ENCODE results near the gene ODF2. TPM values are rescaled to one million over a fixed set of nuclear protein-coding genes. Genes with fewer than 3 reads are reported as not detected.

ODF2 gene
- total and polyA plus RNA-seq, 2 of the 13 experiments (the other 11 are each of a cell fraction or from before 2014, with no cell fraction given), result 9.8 to 31.3 TPM

- TF ChIP-seq MNT (IDR thresholded peaks at IDR 0.05) (peak; percentile 91), FOXO4 (CRISPR knock-in tag; conservative IDR thresholded peaks at IDR 0.05) (no peak), RXRA (CRISPR knock-in tag; IDR thresholded peaks at IDR 0.05) (peak; percentile 40), ZNF704 (CRISPR knock-in tag; IDR thresholded peaks at IDR 0.05; ENCODE audit: borderline replicate concordance) (peak; percentile 76; the same call in 1 of the 2 replicates), MXI1 (IDR thresholded peaks at IDR 0.05; ENCODE audit: borderline replicate concordance, low read depth, low read length) (peak; percentile 97), RBM39 (IDR thresholded peaks at IDR 0.05; ENCODE audit: low read depth, low read length, poor library complexity, severe bottlenecking) (peak; percentile 18), BORCS8-MEF2B (CRISPR knock-in tag; IDR thresholded peaks at IDR 0.05) (peak; percentile 79; the same call in 1 of the 2 replicates), ZFP37 (CRISPR knock-in tag; IDR thresholded peaks at IDR 0.05; ENCODE audit: borderline replicate concordance) (peak; percentile 75; the same call in 1 of the 2 replicates), E2F2 (CRISPR knock-in tag; IDR thresholded peaks at IDR 0.05; ENCODE audit: borderline replicate concordance) (0 out of 2 replicates have a peak, but pooled peaks have one; percentile 33), HBP1 (CRISPR knock-in tag; IDR thresholded peaks at IDR 0.05; ENCODE audit: low read depth) (peak; percentile 99), ERF (CRISPR knock-in tag; IDR thresholded peaks at IDR 0.05) (0 out of 2 replicates have a peak, but pooled peaks have one; percentile 56), NR2F2 (IDR thresholded peaks at IDR 0.05; ENCODE audit: borderline replicate concordance, low read depth) (peak; percentile 21; the same call in 1 of the 2 replicates), SIN3A (IDR thresholded peaks at IDR 0.05; ENCODE audit: borderline replicate concordance, low read depth, low read length) (peak; percentile 97), TFAP4 (IDR thresholded peaks at IDR 0.05; ENCODE audit: borderline replicate concordance, low read depth) (peak; percentile 39; the same call in 1 of the 2 replicates), ZNF607 (CRISPR knock-in tag; IDR thresholded peaks at IDR 0.05; ENCODE audit: borderline replicate concordance) (0 out of 2 replicates have a peak, but pooled peaks have one; percentile 26), DRAP1 (CRISPR knock-in tag; IDR thresholded peaks at IDR 0.05) (peak; percentile 41; the same call in 1 of the 2 replicates), NR2C2 (CRISPR knock-in tag; IDR thresholded peaks at IDR 0.05; ENCODE audit: borderline replicate concordance) (peak; percentile 34; the same call in 1 of the 2 replicates), ZNF713 (CRISPR knock-in tag; IDR thresholded peaks at IDR 0.05) (no peak), PHF20 (CRISPR knock-in tag; IDR thresholded peaks at IDR 0.05) (peak; percentile 27; the same call in 1 of the 2 replicates), ZNF878 (CRISPR knock-in tag; IDR thresholded peaks at IDR 0.05) (0 out of 2 replicates have a peak, but pooled peaks have one; percentile 72)
These were observed at the start of gene ODF2 (continued) for GRCh38 chr9:128455849-128456612.

All from HepG2 (cell line).